ENCODE results near the gene TSPAN12. TPM values are rescaled to one million over a fixed set of nuclear protein-coding genes. Genes with fewer than 3 reads are reported as not detected.

Gene TSPAN12
- total RNA-seq, 1 experiment from 2014 or later: 7.4 TPM

- no peaks in the 10 kb centered on the region for H3K36me3 ChIP-seq (ENCODE audit: control insufficient read depth in 1 of 2, insufficient read depth in 2 of 2, low read length in 2 of 2)
- H3K4me3 ChIP-seq (replicated peaks in 1 of 2; ENCODE audit: low read depth in 1 of 2, low read length in 2 of 2): no peak overlapping the region
- DNase-seq (ENCODE audit: low read depth, low spot score) (no peak), ATAC-seq (no peak)
- H3K9me2 ChIP-seq (ENCODE audit: insufficient read depth): no peaks in the 10 kb centered on the region
- H2AFZ ChIP-seq (ENCODE audit: low read depth, low read length, poor library complexity, severe bottlenecking): no peak overlapping the region
- H3K9me3 ChIP-seq (ENCODE audit: control insufficient read depth in 1 of 2, insufficient read depth in 1 of 2, low read depth in 1 of 2, low read length in 2 of 2): no peaks in the 10 kb centered on the region
- H4K20me1 ChIP-seq (ENCODE audit: insufficient read depth): no peaks in the 10 kb centered on the region
- no peaks in the 10 kb centered on the region for H3K79me2 ChIP-seq (ENCODE audit: insufficient read depth, low read length)
- BruUV-seq (replicated peaks): no TSS peak
- no peak for TF ChIP-seq SIN3A (IDR thresholded peaks at IDR 0.05; ENCODE audit: low read depth)
- TF ChIP-seq ATF3 (IDR thresholded peaks at IDR 0.05): no peak
- ChIA-PET CTCF (no interaction called here), RAD21 (ENCODE audit: low non-redundant PET in 1 of 2, low total read pairs in 2 of 2, uncharacterized antibody in 2 of 2, unreplicated experiment in 2 of 2) (no interaction called here), POLR2A (no interaction called here)
- H3K27ac ChIP-seq (ENCODE audit: low read depth, low read length): no peak overlapping the region
- intact Hi-C loops (cut with micrococcal nuclease): no loop called here
- H3K4me2 ChIP-seq (ENCODE audit: low read length): no peak overlapping the region
- no peak overlapping the region for H3K9ac ChIP-seq (ENCODE audit: low read length)
- H3K4me1 ChIP-seq (ENCODE audit: control insufficient read depth in 1 of 2, insufficient read depth in 2 of 2, low read length in 2 of 2): peaks cover 0 to 18% of the 10 kb centered on the region in 2 experiments; a peak in 3 of 4 replicates
- H3K27me3 ChIP-seq (ENCODE audit: insufficient read depth, low read length): no peaks in the 10 kb centered on the region
Observed at GRCh38 chr7:120859459-120859858, 1.5 kb upstream of the TSPAN12 start.

GRCh38 chr7:120856621-120857352, 1.2 kb downstream of the TSPAN12 start:
- H3K4me1 ChIP-seq (ENCODE audit: control insufficient read depth in 1 of 2, insufficient read depth in 2 of 2, low read length in 2 of 2): peaks cover 0 to 18% of the 10 kb centered on the region in 2 experiments; a peak in 3 of 4 replicates

More at GRCh38 chr7:120856621-120857352, 1.2 kb downstream of the TSPAN12 start:
- Histone ChIP-seq H3K79me2 (ENCODE audit: insufficient read depth, low read length) (no peaks in the 10 kb centered on the region), H3K27ac (ENCODE audit: low read depth, low read length) (no peak overlapping the region), H3K9ac (ENCODE audit: low read length) (peak overlapping the region; percentile 26; the same call in 1 of the 2 replicates), H3K27me3 (ENCODE audit: insufficient read depth, low read length) (no peaks in the 10 kb centered on the region), H4K20me1 (ENCODE audit: insufficient read depth) (no peaks in the 10 kb centered on the region), H3K4me2 (ENCODE audit: low read length) (peak overlapping the region; percentile 92), H3K9me3 (ENCODE audit: control insufficient read depth in 1 of 2, insufficient read depth in 1 of 2, low read depth in 1 of 2, low read length in 2 of 2) (no peaks in the 10 kb centered on the region), H3K4me3 (replicated peaks in 1 of 2; ENCODE audit: low read depth in 1 of 2, low read length in 2 of 2) (peak overlapping the region; percentile 53 to 70), H2AFZ (ENCODE audit: low read depth, low read length, poor library complexity, severe bottlenecking) (peak overlapping the region; percentile 90), H3K36me3 (ENCODE audit: control insufficient read depth in 1 of 2, insufficient read depth in 2 of 2, low read length in 2 of 2) (no peaks in the 10 kb centered on the region), H3K9me2 (ENCODE audit: insufficient read depth) (no peaks in the 10 kb centered on the region)
- TF ChIP-seq MAX (IDR thresholded peaks at IDR 0.05): peak; percentile 75
- no peak for TF ChIP-seq ZBTB33 (IDR thresholded peaks at IDR 0.05; ENCODE audit: extremely low read depth, insufficient replicate concordance, low read length)
- DNase-seq (ENCODE audit: low read depth, low spot score) (peak; percentile 29), ATAC-seq (peak; percentile 71)
- BruUV-seq (replicated peaks): TSS peak; percentile 56
- RAD21 ChIA-PET (ENCODE audit: low non-redundant PET in 1 of 2, low total read pairs in 2 of 2, uncharacterized antibody in 2 of 2, unreplicated experiment in 2 of 2): no interaction called here
- POLR2A ChIA-PET: interaction anchor here (0.6 kb wide), 1 partner anchor 178 kb away, joined by 3 read pairs; no protein-coding TSS in a partner anchor
- intact Hi-C loops (cut with micrococcal nuclease): no loop called here
- CTCF ChIA-PET: no interaction called here
